ENCODE measurements around the gene DDX39B. TPM values are rescaled to one million over a fixed set of nuclear protein-coding genes. Genes with fewer than 3 reads are reported as not detected.
"Not testable (repeated sequence)": the region's sequence is repeated elsewhere in the genome, so short reads cannot be mapped to it uniquely, and the experiment has no call there.

DDX39B gene
- polyA plus RNA-seq, 3 donors from 2014 or later, result 49.7 to 71.6 (median 56.2) TPM

DNA sequence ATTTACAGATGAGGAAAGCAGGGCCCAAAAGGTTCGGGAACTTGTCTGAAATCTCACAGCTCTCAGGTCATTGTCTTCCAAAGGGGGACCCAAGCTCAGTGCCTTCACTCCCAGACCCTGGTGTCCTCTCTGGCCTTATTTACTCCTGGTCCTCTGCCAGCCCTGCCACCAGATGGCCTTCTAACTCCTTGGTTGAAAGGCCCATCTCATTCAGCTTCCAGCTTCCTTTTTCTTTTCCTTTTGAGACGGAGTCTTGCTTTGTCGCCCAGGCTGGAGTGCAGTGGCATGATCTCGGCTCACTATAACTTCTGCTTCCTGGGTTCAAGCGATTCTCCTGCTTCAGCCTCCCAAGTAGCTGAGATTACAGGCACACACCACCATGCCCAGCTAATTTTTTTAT lies 9.6 kb upstream of the DDX39B start:
- H3K36me3 Mint-ChIP-seq; H3K9me3 Mint-ChIP-seq; H3K27me3 Mint-ChIP-seq (ENCODE audit: low read depth in 3 of 3): not testable (repeated sequence)
- Mint-ChIP-seq H3K4me3 (peak overlapping the region; percentile 43 to 72 (median 61)), H3K4me1 (peaks cover 31 to 40% of the 10 kb centered on the region in 2 donors), H3K27ac (peak overlapping the region; percentile 70 to 92 (median 84))
- DNase-seq, result peak; percentile 70 to 77 (median 73)

DNA sequence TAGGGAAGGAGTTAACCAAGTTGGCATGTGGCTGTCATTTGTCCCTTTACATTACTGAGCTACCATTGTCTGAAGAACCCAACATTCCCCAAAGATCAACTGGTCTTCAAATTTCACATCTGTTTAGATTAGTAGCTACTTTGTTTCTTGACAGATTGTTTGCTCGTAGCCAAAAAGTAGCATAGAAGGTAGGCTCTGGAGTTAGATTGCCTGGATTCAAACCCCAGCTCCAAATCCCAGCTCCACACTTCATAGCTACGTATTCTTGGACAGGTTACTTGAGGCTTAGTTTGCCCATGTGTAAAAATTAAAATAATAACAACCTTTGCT lies 6.7 kb upstream of the DDX39B start:
- no peaks in the 10 kb centered on the region for H3K9me3 Mint-ChIP-seq
- H3K27ac Mint-ChIP-seq, result peak overlapping the region; percentile 88 to 99 (median 95)
- H3K4me1 Mint-ChIP-seq, result peaks cover 30 to 38% of the 10 kb centered on the region in 2 donors
- H3K4me3 Mint-ChIP-seq, result peak overlapping the region in 2 of 5 donors; percentile 3 to 14
- no peak for DNase-seq
- H3K36me3 Mint-ChIP-seq, result peaks cover 0 to 5% (median 0%) of the 10 kb centered on the region in 3 donors
- peaks cover 0 to 4% (median 3%) of the 10 kb centered on the region in 3 donors for H3K27me3 Mint-ChIP-seq (ENCODE audit: low read depth in 3 of 3)

DNA sequence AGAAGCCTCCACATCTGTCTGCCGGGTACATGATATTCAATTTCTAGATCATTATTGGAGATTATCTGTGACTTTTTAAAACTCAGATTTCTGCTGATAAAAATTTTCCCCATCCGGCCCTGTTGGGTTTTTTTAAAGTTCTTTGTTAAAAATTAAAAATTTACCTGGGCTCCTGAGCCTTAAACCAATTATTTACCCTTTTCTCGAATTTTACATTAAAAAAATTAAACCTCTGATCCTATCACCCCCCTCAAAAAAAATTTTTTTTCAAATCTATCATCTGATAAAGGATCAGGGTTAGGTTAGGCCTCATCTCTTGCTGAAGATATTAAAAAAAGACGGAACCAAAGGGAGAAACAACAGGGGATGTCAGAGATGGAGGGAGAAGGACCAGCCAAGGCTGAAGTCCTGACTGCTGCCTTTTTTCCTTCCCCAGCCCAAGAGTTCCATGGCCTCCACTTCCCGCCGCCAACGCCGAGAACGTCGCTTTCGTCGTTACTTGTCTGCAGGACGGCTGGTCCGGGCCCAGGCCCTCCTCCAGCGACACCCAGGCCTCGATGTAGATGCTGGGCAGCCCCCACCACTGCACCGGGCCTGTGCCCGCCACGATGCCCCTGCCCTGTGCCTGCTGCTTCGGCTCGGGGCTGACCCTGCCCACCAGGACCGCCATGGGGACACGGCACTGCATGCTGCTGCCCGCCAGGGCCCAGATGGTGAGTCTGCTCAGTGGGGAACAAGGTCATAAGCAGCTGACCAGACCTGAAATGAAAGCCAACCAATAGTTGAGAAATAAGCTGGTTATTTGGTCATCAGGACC lies 6.1 kb upstream of the DDX39B start:
- Mint-ChIP-seq H3K9me3 (no peaks in the 10 kb centered on the region), H3K36me3 (peaks cover 0 to 5% (median 0%) of the 10 kb centered on the region in 3 donors), H3K27ac (peak overlapping the region; percentile 88 to 99 (median 95)), H3K4me1 (peaks cover 34 to 38% of the 10 kb centered on the region in 2 donors), H3K4me3 (peak overlapping the region; percentile 89 to 93 (median 91)), H3K27me3 (ENCODE audit: low read depth in 3 of 3) (peaks cover 0 to 4% (median 3%) of the 10 kb centered on the region in 3 donors)
- DNase-seq, result no peak

DNA sequence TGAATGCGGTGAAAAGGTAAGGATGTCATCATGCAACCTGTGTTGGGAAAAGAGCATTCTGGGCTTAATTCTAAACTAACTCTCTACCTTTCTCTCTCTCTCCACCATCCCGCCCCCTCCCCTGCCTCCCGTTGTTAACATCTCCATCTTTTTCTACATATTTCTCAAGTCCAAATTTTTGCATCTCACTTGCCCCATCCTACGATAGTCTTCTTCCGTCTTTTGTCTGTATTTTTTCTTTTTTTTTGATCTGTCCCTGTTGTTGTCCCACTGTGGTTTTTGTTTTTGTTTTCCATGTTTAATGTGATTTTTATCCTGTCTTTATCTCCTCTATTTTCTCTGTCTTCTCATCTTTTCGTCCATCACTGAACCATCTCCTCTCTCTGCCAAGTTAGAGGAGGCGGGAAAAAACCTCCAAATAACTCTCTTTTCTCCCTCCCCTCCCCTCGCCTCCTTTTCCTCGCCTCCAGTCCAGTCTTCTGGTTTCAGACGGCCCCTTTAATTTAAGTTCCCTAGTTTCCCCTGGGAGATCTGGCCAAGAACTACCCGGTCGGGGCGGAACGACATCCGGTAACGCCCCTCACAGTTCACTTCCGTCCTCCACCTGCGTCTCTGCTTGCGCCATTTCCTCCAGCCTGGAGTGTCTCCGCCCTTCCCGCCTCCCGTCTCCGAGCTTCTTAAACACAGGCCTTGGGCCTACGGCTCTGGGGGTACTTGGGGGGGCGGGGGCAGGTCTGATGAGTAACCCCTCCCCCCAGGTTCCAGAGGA lies 5.3 kb upstream of the DDX39B start, which contains the start of gene NFKBIL1:
Gene NFKBIL1 (plus strand): TSS at position 651 of the 769 bp plus-strand sequence. CDS start 87 bp downstream, at position 738.
- peaks cover under 1 to 6% (median 5%) of the 10 kb centered on the region in 3 donors for H3K27me3 Mint-ChIP-seq (ENCODE audit: low read depth in 3 of 3)
- H3K36me3 Mint-ChIP-seq, result peaks cover 0 to 5% (median 0%) of the 10 kb centered on the region in 3 donors
- H3K9me3 Mint-ChIP-seq, result no peaks in the 10 kb centered on the region
- peak within 1 kb of the TSS; percentile 88 to 99 (median 95) for H3K27ac Mint-ChIP-seq
- H3K4me1 Mint-ChIP-seq, result peaks cover 40 to 42% of the 10 kb centered on the region in 2 donors
- peak; percentile 84 to 88 (median 87) for DNase-seq
- H3K4me3 Mint-ChIP-seq, result peak within 1 kb of the TSS; percentile 89 to 93 (median 91)

DNA sequence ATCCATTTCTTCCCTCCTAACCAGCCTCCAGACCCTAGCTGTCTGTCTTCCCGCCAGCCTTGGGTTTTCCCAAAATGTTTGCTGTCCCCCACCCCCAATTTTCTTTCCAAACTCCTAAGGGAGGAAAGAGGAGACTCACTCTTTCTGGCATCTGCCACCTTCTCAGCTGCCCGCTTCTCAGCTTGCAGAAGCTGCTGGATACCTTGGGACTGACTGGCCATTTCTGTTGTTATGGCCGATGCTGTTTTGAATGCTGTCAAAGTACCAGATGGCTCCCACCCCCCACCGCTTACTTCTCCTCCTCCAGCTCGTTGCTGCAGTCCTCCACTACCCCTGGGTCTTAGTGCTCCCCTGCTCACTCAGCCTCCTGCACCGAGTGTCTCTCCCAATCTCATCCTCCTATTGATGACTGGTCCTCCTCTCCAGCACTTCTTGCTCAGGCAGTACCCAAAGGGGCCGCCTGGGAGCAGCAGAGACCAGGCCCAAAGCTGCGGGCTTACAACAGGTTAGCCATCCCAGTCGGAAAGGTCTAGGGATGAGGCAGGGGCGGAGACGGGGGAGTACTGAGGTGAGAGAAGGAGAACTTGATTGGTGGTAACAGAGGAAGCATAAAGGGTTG lies 4.6 kb upstream of the DDX39B start, which contains the start of gene ATP6V1G2:
Gene ATP6V1G2 (minus strand): TSS at position 270 of the 619 bp plus-strand sequence. CDS start 49 bp downstream, at position 221.
- DNase-seq, result peak; percentile 72 to 74 (median 73)
- H3K27ac Mint-ChIP-seq, result peak within 1 kb of the TSS; percentile 88 to 99 (median 95)
- H3K4me1 Mint-ChIP-seq, result peaks cover 45 to 46% of the 10 kb centered on the region in 2 donors
- peaks cover 8 to 13% (median 9%) of the 10 kb centered on the region in 3 donors for H3K27me3 Mint-ChIP-seq (ENCODE audit: low read depth in 3 of 3)
- peaks cover 0 to 4% (median 0%) of the 10 kb centered on the region in 3 donors for H3K36me3 Mint-ChIP-seq
- peak within 1 kb of the TSS; percentile 89 to 93 (median 91) for H3K4me3 Mint-ChIP-seq
- no peaks in the 10 kb centered on the region for H3K9me3 Mint-ChIP-seq

DNA sequence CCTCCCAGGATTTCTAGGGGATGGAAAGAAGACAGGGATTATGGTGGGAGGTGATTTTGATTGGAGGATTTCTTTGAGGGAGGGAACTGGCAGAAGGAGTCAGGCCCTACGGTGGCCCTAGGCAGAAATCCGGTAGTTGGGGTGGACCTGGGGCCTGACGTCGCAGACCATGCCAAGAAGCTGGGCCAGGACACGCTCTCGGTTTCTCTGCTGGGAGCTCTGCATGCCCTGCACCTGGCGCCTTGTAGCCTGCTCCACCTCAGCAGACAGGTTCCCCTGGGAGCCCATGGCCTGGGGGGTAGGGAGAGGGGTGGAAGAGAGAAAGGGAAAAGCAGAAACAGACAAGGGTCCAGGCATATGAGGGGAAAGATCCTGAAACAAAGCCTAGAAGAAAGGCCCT lies 3.5 kb upstream of the DDX39B start:
- H3K9me3 Mint-ChIP-seq, result no peaks in the 10 kb centered on the region
- peaks cover 51 to 53% of the 10 kb centered on the region in 2 donors for H3K4me1 Mint-ChIP-seq
- no peak overlapping the region for H3K27ac Mint-ChIP-seq
- H3K4me3 Mint-ChIP-seq, result peak overlapping the region in 1 of 5 donors; percentile 22
- DNase-seq, result no peak
- H3K36me3 Mint-ChIP-seq, result peaks cover 2% of the 10 kb centered on the region in 3 donors
- peaks cover 12 to 19% (median 15%) of the 10 kb centered on the region in 3 donors for H3K27me3 Mint-ChIP-seq (ENCODE audit: low read depth in 3 of 3)

DNA sequence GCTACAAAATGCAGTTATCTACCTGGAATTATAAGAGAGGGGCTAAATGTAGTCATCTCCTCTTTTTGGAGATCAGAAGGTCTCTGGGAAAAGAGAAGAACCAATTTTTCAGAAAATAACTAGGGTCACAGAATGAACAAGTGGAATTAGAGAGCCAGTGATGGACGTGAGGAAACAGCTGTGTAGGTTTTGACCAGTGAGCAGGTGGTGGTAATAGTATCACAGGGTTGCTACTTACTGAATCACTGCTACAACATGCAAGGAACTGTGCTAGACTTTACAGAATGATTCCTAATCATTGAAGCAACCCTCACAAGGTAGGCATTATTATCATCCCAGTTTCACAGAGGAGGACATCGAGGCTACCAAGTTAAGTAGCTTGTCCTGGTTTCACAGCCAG lies 2.9 kb upstream of the DDX39B start:
- Mint-ChIP-seq H3K4me3 (peak overlapping the region in 1 of 5 donors; percentile 22), H3K4me1 (peaks cover 57 to 59% of the 10 kb centered on the region in 2 donors), H3K36me3 (peaks cover 7% of the 10 kb centered on the region in 3 donors), H3K27me3 (ENCODE audit: low read depth in 3 of 3) (peaks cover 12 to 22% (median 15%) of the 10 kb centered on the region in 3 donors), H3K9me3 (no peaks in the 10 kb centered on the region), H3K27ac (peak overlapping the region in 1 of 6 donors; percentile 5)
- DNase-seq, result no peak

DNA sequence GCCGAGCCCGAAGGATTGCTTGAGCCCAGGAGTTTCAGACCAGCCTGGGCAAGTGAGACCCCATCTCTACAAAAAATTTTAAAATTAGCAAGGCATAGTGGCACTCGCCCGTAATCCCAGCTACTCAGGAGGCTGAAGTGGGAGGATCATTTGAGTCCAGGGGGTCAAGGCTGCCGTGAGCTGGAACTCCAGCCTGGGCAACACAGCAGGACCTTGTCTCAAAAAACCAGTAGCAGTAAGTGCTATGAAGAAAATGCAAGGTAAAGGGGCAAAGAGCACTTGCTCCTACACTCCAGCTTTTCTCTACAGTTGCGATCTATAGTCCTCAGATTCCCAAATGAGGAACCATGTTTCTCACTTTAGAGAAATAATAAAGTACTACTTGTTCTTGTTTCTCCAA lies 1.8 kb upstream of the DDX39B start:
- H3K9me3 Mint-ChIP-seq, result no peaks in the 10 kb centered on the region
- H3K4me3 Mint-ChIP-seq, result peak overlapping the region in 2 of 5 donors; percentile 0 to 99
- peak overlapping the region in 2 of 6 donors; percentile 94 to 96 for H3K27ac Mint-ChIP-seq
- DNase-seq, result no peak
- peaks cover 64 to 66% of the 10 kb centered on the region in 2 donors for H3K4me1 Mint-ChIP-seq
- peaks cover 11 to 16% (median 15%) of the 10 kb centered on the region in 3 donors for H3K36me3 Mint-ChIP-seq
- peaks cover 12 to 22% (median 15%) of the 10 kb centered on the region in 3 donors for H3K27me3 Mint-ChIP-seq (ENCODE audit: low read depth in 3 of 3)

DNA sequence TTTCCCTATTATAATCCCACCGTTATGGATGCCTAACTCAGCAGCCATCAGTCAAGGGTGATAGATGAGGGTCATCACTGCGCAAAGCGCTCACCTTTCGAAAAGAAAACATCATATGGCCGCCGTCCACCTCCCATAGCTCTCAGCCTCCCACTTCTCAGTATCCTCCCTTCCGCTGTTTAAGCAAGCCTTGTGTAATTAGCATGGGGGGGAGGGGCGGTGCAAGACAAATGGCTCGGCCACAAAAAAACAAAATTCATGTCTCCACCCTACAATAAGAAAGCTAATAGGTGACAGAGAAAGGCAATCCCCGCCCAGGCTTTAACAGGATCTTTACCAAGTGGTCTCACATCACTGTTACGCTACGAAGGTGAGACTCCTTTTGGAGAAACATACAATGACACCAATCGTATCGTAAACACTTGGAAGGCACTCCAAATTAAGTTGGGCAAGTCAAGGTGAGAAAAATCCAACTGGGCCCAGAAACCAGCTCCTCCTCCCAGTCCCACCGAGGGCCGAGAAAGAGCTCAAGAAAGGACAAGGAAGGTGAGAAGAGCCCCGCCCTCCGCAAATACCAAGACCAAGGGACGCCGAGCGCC lies 645 bp downstream of the DDX39B start:
- DNase-seq, result peak; percentile 75 to 83 (median 76)
- H3K4me1 Mint-ChIP-seq, result peaks cover 51 to 54% of the 10 kb centered on the region in 2 donors
- peaks cover 15 to 29% (median 27%) of the 10 kb centered on the region in 3 donors for H3K36me3 Mint-ChIP-seq
- peak overlapping the region; percentile 98 to 99 (median 98) for H3K4me3 Mint-ChIP-seq
- peaks cover 12 to 19% (median 15%) of the 10 kb centered on the region in 3 donors for H3K27me3 Mint-ChIP-seq (ENCODE audit: low read depth in 3 of 3)
- H3K9me3 Mint-ChIP-seq, result no peaks in the 10 kb centered on the region
- peak overlapping the region; percentile 93 to 98 (median 95) for H3K27ac Mint-ChIP-seq

DNA sequence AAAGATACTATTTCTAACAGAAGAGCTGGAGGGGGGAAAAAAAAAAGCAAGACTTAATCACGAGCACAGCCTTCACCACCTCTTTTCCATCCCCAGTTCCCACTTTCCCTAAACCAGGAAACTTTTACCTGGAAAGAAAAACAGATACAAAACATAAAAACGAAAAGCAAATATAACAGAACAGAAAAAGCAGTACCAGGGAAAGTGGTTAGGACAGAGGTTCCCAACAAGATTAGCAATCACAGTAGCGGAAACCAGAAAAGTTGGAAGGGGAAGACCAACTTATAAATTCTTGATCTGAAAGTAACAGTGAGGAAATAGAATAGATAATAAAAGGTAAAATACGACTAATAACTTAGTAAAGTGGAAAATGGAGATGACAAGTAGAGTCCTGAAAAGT lies 1.2 kb downstream of the DDX39B start:
- DNase-seq, result no peak
- H3K4me3 Mint-ChIP-seq, result peak overlapping the region; percentile 98 to 99 (median 98)
- no peaks in the 10 kb centered on the region for H3K9me3 Mint-ChIP-seq
- peaks cover 56 to 57% of the 10 kb centered on the region in 2 donors for H3K4me1 Mint-ChIP-seq
- H3K36me3 Mint-ChIP-seq, result peaks cover 15 to 34% (median 32%) of the 10 kb centered on the region in 3 donors
- H3K27ac Mint-ChIP-seq, result peak overlapping the region; percentile 93 to 98 (median 95)
- peaks cover 12 to 19% (median 15%) of the 10 kb centered on the region in 3 donors for H3K27me3 Mint-ChIP-seq (ENCODE audit: low read depth in 3 of 3)

DNA sequence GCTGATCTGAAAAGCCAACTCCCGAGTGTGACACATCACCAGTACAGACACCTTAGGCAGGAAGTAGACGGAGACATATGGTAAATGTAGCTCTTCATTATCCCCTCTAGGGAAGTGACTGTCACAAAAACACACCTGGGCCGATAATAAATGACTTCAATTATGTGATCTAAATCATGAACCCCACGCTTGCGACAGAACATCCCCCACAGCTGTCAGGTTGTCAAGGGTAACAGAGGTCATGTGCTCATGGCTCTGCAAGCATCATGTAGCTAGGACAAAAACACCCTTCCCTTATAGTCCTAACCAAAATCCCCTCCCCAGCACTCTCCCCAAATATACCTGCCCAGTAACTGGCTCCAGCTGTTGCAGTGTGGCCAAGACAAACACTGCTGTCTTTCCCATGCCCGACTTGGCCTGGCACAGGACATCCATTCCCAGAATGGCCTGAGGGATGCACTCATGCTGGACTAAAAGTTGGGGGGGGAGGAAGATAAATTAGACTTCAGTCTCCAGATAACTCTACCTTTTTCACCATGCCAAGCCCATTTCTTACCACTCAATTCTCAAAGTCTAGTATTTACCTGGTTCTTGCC lies 2.9 kb downstream of the DDX39B start:
- no peaks in the 10 kb centered on the region for H3K9me3 Mint-ChIP-seq
- peaks cover 15 to 48% (median 41%) of the 10 kb centered on the region in 3 donors for H3K36me3 Mint-ChIP-seq
- no peak for DNase-seq
- peaks cover 57 to 60% of the 10 kb centered on the region in 2 donors for H3K4me1 Mint-ChIP-seq
- peaks cover 12 to 27% (median 15%) of the 10 kb centered on the region in 3 donors for H3K27me3 Mint-ChIP-seq (ENCODE audit: low read depth in 3 of 3)
- H3K27ac Mint-ChIP-seq, result peak overlapping the region; percentile 92 to 98 (median 94)
- peak overlapping the region; percentile 98 to 99 (median 98) for H3K4me3 Mint-ChIP-seq

DNA sequence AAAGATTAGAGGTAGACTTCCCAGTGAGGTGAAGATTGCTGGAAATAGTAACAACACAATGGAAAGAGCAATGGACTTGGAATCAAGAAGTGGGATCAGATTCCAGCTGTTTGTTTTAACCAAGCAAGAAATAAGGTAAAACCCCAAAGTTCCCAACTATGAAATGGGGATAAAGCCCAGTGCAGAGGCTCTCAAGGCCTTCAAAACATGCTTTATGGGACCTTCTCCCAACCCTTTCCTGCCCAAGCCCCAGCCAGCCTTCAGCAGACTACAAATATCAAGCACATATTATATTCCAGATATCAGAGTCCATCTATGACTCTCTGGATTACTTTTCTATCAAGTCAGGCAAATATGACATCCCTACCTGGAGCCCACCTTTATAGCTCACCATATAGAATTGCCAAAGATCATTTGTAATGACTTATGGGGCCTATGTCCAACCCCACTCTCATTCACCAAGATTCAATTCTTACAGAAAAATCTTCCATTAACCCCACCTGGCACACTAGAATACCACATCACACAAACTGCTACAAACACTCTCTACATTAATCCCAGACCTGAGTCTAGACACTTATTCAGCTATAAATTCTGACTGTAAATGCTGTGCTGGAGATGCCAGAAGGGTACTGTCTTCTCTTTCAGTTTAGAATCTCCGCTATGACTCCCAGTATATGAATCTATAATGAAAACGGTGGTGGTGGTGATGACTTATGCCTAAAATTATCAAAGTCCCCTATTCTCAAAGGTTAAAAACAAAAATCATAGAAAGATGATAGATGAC lies 6.1 kb downstream of the DDX39B start:
- peaks cover 24 to 71% (median 47%) of the 10 kb centered on the region in 3 donors for H3K36me3 Mint-ChIP-seq
- peaks cover 36 to 60% of the 10 kb centered on the region in 2 donors for H3K4me1 Mint-ChIP-seq
- no peak for DNase-seq
- no peaks in the 10 kb centered on the region for H3K9me3 Mint-ChIP-seq
- no peak overlapping the region for H3K4me3 Mint-ChIP-seq
- H3K27me3 Mint-ChIP-seq (ENCODE audit: low read depth in 3 of 3), result peaks cover 1 to 14% (median 2%) of the 10 kb centered on the region in 3 donors
- peak overlapping the region in 4 of 6 donors; percentile 7 to 53 (median 46) for H3K27ac Mint-ChIP-seq

Data from immature natural killer cell (primary cell).